ENCODE results near the gene ZNF81. TPM values are rescaled to one million over a fixed set of nuclear protein-coding genes. Genes with fewer than 3 reads are reported as not detected.

The ZNF81 gene
- total and polyA plus RNA-seq, 2 of the 13 experiments (the other 11 are each of a cell fraction or from before 2014, with no cell fraction given) = 1.4 to 3.2 TPM

DNA sequence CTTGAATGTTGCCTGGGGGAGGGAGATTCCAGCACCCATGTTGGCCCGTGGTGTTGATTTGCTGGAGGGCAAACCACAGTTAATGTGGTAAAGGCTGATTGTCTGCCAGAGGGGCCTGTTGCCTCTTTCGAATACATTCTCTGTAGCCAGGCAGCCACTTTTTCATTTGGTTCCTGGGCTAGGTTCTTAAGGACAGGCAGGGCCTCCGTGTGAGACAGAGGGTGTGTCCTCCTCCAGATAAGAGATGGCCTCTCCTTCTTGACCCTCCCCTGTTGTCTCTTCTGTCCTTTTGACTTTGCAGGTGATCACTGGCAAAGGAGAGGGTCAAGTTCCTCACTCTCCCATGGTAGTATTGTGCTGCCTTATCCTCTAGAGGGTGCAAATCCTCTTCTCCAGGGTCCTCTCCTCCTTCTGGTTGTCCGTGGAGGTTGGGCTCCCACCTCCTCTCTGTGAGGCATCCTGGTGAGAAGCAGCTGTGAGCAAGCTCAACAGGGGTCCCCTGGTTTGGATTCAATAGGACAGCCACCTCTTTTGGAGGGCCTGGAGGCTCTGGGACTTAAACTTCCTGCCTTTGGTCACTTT lies 122.2 kb downstream of the ZNF81 start:
- POLR2A ChIA-PET = interaction anchor here (1.1 kb wide), 1 partner anchor 62 kb away, joined by 3 read pairs; no protein-coding TSS in a partner anchor
- Histone ChIP-seq H4K20me1 (ENCODE audit: insufficient read depth, low read length) (no peaks in the 10 kb centered on the region), H2AFZ (ENCODE audit: low read length) (no peak overlapping the region), H3K79me2 (ENCODE audit: insufficient read depth, low read length) (no peaks in the 10 kb centered on the region), H3K4me1 (ENCODE audit: insufficient read depth, low read length) (peaks cover 9% of the 10 kb centered on the region), H3K36me3 (replicated peaks in 1 of 2; ENCODE audit: control insufficient read depth in 1 of 2, insufficient read depth in 2 of 2, low read length in 2 of 2) (no peaks in the 10 kb centered on the region), H3K9ac (ENCODE audit: insufficient read depth, low read depth, low read length) (no peak overlapping the region), H3K9me3 (ENCODE audit: low read length) (no peaks in the 10 kb centered on the region), H3K4me2 (ENCODE audit: low read depth, low read length) (no peak overlapping the region), H3K27me3 (ENCODE audit: control insufficient read depth in 1 of 2, insufficient read depth in 2 of 2, low read length in 2 of 2) (no peaks in the 10 kb centered on the region), H3K27ac (ENCODE audit: extremely low read length, insufficient read depth, low read length) (no peak overlapping the region), H3K4me3 (replicated peaks in 1 of 3; ENCODE audit: insufficient read depth in 1 of 3, low read depth in 2 of 3, low read length in 3 of 3) (no peak overlapping the region)
- DNase-seq (ENCODE audit: low spot score) (peak; percentile 21), ATAC-seq (peak; percentile 83), FAIRE-seq (peak; percentile 44)
- intact Hi-C loops (cut with micrococcal nuclease; ENCODE audit: unreplicated experiment) = loop anchor here (2.0 kb wide), 1 partner anchor 66 kb away; no protein-coding TSS in a partner anchor
- BruUV-seq (replicated peaks) = no TSS peak
- in situ Hi-C loops (cut with HindIII; ENCODE audit: extremely low pct_ligation_motif_present, low pct_unique_long_range_greater_than_20kb) = no loop called here
- CTCF ChIA-PET (ENCODE audit: low intra/inter-chr PET ratio, low total read pairs) = interaction anchor here (4.0 kb wide), 1 partner anchor 67 kb away, joined by 30 read pairs; no protein-coding TSS in a partner anchor
- no CpG with 5 or more reads among the region's 4 CpGs for WGBS (ENCODE audit: low lambda C conversion rate)
- no peak for TF ChIP-seq RXRA (CRISPR knock-in tag; IDR thresholded peaks at IDR 0.05)
- no peak for TF ChIP-seq RFX3 (CRISPR knock-in tag; IDR thresholded peaks at IDR 0.05)
- no peak for TF ChIP-seq TCF7L2 (IDR thresholded peaks at IDR 0.05; ENCODE audit: low read depth, low read length)
- TF ChIP-seq POLR2AphosphoS5 (IDR thresholded peaks at IDR 0.05; ENCODE audit: low read depth, low read length) = no peak
- TF ChIP-seq NFE2L1 (CRISPR knock-in tag; IDR thresholded peaks at IDR 0.05; ENCODE audit: borderline replicate concordance) = no peak
- TF ChIP-seq, protein P1, sequence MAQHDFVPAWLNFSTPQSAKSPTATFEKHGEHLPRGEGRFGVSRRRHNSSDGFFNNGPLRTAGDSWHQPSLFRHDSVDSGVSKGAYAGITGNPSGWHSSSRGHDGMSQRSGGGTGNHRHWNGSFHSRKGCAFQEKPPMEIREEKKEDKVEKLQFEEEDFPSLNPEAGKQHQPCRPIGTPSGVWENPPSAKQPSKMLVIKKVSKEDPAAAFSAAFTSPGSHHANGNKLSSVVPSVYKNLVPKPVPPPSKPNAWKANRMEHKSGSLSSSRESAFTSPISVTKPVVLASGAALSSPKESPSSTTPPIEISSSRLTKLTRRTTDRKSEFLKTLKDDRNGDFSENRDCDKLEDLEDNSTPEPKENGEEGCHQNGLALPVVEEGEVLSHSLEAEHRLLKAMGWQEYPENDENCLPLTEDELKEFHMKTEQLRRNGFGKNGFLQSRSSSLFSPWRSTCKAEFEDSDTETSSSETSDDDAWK (CRISPR knock-in tag; IDR thresholded peaks at IDR 0.05) = no peak
- peak; percentile 39; the same call in 1 of the 2 replicates for TF ChIP-seq SMC3 (IDR thresholded peaks at IDR 0.05; ENCODE audit: low read length)
- TF ChIP-seq, protein P2, sequence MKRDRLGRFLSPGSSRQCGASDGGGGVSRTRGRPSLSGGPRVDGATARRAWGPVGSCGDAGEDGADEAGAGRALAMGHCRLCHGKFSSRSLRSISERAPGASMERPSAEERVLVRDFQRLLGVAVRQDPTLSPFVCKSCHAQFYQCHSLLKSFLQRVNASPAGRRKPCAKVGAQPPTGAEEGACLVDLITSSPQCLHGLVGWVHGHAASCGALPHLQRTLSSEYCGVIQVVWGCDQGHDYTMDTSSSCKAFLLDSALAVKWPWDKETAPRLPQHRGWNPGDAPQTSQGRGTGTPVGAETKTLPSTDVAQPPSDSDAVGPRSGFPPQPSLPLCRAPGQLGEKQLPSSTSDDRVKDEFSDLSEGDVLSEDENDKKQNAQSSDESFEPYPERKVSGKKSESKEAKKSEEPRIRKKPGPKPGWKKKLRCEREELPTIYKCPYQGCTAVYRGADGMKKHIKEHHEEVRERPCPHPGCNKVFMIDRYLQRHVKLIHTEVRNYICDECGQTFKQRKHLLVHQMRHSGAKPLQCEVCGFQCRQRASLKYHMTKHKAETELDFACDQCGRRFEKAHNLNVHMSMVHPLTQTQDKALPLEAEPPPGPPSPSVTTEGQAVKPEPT (CRISPR knock-in tag; IDR thresholded peaks at IDR 0.05; ENCODE audit: low read depth) = no peak
- no peak for TF ChIP-seq TP53 (CRISPR knock-in tag; conservative IDR thresholded peaks at IDR 0.05)
- no peak for TF ChIP-seq ZNF501 (CRISPR knock-in tag; IDR thresholded peaks at IDR 0.05)
- TF ChIP-seq ARHGAP35 (CRISPR knock-in tag; IDR thresholded peaks at IDR 0.05; ENCODE audit: borderline replicate concordance) = no peak
- TF ChIP-seq NR2C2 (CRISPR knock-in tag; IDR thresholded peaks at IDR 0.05; ENCODE audit: borderline replicate concordance) = no peak
- TF ChIP-seq, protein P3, sequence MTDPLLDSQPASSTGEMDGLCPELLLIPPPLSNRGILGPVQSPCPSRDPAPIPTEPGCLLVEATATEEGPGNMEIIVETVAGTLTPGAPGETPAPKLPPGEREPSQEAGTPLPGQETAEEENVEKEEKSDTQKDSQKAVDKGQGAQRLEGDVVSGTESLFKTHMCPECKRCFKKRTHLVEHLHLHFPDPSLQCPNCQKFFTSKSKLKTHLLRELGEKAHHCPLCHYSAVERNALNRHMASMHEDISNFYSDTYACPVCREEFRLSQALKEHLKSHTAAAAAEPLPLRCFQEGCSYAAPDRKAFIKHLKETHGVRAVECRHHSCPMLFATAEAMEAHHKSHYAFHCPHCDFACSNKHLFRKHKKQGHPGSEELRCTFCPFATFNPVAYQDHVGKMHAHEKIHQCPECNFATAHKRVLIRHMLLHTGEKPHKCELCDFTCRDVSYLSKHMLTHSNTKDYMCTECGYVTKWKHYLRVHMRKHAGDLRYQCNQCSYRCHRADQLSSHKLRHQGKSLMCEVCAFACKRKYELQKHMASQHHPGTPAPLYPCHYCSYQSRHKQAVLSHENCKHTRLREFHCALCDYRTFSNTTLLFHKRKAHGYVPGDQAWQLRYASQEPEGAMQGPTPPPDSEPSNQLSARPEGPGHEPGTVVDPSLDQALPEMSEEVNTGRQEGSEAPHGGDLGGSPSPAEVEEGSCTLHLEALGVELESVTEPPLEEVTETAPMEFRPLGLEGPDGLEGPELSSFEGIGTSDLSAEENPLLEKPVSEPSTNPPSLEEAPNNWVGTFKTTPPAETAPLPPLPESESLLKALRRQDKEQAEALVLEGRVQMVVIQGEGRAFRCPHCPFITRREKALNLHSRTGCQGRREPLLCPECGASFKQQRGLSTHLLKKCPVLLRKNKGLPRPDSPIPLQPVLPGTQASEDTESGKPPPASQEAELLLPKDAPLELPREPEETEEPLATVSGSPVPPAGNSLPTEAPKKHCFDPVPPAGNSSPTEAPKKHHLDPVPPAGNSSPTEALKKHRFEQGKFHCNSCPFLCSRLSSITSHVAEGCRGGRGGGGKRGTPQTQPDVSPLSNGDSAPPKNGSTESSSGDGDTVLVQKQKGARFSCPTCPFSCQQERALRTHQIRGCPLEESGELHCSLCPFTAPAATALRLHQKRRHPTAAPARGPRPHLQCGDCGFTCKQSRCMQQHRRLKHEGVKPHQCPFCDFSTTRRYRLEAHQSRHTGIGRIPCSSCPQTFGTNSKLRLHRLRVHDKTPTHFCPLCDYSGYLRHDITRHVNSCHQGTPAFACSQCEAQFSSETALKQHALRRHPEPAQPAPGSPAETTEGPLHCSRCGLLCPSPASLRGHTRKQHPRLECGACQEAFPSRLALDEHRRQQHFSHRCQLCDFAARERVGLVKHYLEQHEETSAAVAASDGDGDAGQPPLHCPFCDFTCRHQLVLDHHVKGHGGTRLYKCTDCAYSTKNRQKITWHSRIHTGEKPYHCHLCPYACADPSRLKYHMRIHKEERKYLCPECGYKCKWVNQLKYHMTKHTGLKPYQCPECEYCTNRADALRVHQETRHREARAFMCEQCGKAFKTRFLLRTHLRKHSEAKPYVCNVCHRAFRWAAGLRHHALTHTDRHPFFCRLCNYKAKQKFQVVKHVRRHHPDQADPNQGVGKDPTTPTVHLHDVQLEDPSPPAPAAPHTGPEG (CRISPR knock-in tag; IDR thresholded peaks at IDR 0.05) = no peak
